DMS53 treated with DMSO at 0.1 percent for 48 hours (cell line): ENCODE results near the gene DDX54.

Source experiments
- DNase-seq: peaks from one replicate; lab custom pipeline; 2025; ENCODE audit not compliant: unreplicated experiment; lab: John Stamatoyannopoulos, UW

DDX54 gene

GRCh38 chr12:113195598-113195997, 10.3 kb upstream of the DDX54 start:
- no peak for DNase-seq

DNA sequence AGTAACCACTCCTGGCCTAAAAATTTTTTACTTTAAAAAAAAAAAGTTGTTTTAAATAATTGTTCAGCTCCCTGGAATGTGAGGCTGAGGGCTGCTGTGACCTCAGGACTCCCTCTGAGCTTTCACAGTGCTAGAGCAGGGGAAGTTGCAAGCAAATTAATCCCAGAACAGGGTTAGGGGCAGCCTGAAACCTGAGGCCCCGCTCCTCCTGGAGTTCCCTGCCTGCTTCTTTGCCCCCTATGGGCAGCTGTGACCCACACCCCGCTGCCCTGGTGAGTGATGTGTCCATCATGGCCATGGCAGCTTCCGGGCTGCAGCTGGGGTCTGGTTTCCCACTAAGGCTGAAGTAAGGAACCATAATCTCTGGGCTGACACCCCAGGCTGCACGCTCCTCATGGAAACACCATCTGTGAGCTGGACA, 9.7 kb upstream of the DDX54 start:
- no peak for DNase-seq

DNA sequence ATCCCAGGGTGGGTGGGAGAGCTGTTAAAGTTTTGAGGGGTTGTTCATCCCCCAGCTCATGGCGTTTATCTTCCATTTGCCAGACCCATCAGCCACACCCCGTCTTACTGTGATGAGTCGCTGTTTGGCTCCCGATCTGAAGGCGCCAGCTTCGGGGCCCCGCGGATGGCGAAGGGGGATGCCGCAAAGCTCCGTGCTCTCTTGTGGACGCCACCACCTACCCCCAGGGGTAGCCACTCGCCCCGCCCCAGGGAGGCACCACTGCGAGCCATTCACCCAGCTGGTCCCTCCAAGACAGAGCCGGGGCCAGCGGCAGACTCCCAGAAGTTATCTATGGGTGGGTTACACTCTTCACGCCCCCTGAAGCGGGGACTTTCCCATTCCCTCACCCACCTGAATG, 5.9 kb upstream of the DDX54 start:
- DNase-seq: no peak

DNA sequence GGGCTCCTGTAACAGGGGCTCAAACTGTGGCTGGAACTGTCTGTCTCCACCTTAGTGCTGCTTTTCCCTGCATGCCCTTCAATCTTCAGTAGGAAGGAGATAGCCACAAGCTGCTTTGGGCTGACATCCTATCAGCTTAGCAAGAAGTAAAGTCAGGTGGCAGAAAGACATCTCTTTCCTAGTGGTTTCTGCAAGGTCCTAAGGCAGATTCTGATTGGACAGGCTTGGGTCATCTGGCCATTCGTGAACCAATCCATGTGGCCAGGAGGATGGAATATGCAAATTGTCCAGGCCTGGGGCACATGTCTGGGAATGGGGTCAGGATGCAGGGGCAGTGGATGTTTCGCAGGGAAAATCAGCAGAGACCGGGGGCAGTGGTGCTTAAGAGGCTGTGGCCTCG, 5.5 kb upstream of the DDX54 start:
- no peak for DNase-seq

- DNase-seq: no peak
These were observed 4.1 kb upstream of the DDX54 start for GRCh38 chr12:113189361-113189760.

DNA sequence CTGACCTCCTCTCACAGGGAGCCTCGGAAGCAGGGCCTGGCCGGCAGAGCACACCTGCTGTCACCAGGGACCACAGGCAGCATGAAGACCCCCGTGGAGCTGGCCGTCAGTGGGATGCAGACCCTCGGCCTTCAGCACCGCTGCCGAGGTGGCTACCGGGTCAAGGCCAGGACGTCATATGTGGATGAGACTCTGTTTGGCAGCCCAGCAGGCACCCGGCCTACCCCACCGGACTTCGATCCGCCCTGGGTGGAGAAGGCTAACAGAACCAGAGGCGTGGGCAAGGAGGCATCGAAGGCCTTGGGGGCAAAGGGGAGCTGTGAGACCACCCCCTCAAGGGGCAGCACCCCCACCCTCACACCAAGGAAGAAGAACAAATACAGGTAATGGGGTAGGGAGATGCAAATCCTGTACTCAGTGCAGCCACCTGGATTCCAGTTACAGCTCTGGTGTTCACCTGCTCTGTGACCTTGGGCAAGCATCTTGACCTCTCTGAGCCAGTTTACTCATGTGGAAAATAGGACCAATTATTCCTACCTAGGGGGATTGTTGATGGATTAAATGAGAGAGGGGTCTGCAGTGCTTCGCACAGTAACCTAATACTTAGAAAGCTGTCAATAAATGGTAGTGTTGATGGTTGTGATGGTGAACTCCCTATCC, 1.5 kb upstream of the DDX54 start:
- DNase-seq: no peak

- no peak for DNase-seq
These were observed 721 bp upstream of the DDX54 start for GRCh38 chr12:113186033-113186365.

DNA sequence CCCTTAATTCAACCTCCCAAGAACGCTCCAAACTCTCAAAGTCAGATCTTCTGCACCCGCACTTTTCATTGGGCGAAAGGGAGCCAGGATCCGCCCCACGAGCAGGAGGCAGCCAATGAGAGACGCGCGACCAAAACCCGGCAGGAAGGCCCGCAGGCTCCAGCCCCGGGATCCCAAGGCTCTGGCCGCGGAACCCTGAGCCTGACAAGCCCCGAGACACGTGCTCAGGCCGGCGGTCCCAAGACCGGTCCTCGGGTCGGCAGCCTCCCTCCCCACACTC, 438 bp downstream of the DDX54 start:
- peak; percentile 83 for DNase-seq

- DNase-seq: peak; percentile 83
These were observed 979 bp downstream of the DDX54 start for GRCh38 chr12:113184098-113184899.

GRCh38 chr12:113183030-113183589, 2.2 kb downstream of the DDX54 start:
- DNase-seq: no peak

- DNase-seq: no peak
These were observed 3.3 kb downstream of the DDX54 start for GRCh38 chr12:113181975-113182374.

GRCh38 chr12:113180333-113180732, 4.9 kb downstream of the DDX54 start:
- no peak for DNase-seq

- no peak for DNase-seq
These were observed 6.3 kb downstream of the DDX54 start for GRCh38 chr12:113179023-113179422.

DNA sequence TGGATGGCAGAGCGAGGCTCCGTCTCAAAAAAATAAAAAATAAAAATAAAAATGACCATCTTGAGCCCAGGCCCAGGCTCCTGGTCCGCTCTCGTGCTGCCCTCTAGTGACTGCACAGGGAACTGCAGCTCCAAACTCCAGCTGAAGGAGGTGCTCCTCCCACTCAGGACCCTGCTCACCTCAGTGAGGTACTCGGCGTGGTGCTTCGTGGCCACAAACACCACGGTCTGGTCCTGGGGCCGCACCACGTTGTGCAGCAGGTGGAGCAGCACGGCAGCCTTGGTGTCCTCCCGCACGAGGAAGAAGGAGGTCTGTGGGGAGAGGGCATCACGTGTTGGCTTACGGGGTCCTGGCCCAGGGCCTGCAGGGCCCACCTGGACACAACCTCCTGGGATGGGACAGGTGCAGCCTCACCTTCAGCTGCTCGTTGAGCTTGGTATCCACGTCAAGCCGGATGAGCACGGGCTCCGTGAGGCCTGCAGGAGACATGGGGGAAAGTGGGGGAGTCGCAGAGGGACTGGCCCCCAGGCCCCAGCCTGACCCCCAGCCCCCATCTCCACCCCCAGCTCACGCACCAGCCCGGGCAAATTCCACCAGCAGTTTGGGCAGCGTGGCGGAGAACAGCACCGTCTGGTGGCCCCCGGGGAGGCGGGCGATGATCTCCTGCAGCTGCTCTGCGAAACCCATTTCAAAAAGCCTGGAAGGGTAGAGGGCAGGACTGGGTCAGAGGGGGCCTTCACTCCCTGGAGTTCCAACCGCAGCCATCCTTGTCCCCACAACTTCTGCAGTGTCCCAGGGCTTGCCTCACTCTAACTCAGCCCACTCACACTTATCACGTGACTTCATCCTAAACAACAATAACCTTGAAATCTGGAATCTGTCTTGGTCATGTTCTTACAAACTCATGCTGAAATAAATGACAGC, 10.6 kb downstream of the DDX54 start:
- peak; percentile 51 for DNase-seq

- no peak for DNase-seq
These were observed 12.1 kb downstream of the DDX54 start for GRCh38 chr12:113173081-113173698.

DNA sequence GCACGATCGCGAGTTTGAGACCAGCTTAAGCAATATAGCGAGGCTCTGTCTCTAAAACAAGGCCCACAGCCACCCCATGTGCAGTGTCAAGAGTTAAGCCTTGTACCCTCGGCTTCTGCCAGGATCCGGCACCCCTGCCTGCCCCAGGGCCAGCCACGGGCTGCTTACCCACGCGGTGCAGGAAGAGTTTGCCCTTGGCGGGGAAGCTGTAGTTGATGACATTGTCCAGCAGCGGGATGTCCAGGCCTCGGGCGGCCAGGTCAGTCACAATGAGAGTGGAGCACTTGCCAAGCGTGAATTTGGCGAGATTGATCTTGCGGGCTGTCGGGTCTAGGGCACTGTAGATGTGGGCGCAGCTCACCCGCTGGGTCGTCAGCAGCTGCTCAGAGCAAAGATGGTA, 13.1 kb downstream of the DDX54 start:
- no peak for DNase-seq

DNA sequence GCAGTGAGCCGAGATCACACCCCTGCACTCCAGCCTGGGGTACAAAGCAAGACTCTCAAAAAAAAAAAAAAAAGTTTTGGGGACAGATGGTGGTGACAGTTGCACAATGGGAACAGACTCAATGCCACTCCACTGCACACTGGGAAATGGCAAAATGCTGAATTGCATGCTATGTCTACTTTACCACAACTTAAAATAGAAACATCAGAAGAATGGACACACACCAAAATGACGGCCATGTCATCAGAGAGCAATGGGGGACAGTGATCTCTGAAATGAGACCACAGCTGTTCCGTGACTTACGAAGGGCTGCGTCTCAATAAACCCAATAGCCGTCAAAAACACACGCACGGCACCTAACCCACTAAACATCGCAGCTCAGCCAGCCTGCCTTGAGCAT, 13.7 kb downstream of the DDX54 start:
- no peak for DNase-seq

GRCh38 chr12:113170926-113171325, 14.4 kb downstream of the DDX54 start:
- DNase-seq: no peak

GRCh38 chr12:113170457-113170856, 14.8 kb downstream of the DDX54 start:
- no peak for DNase-seq

DNA sequence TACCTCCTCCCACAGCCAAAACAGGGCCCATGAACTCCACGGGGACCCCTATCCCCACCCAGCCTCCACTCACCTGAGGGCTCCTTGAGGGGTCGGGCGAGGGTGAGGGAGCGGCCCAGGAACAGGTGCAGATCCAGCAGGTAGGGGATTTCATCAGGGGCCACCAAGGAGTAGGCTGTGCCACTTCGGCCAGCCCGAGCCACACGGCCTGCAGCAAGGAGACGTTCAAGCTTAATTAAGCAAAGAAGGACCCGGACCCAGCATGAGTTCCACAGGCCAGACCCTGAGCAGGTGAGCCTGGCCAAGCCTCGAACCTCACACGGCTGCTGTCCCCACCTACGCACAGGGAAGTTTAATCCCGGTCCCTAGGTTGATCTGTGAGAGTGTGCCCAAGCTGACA, 15.6 kb downstream of the DDX54 start:
- no peak for DNase-seq

DNA sequence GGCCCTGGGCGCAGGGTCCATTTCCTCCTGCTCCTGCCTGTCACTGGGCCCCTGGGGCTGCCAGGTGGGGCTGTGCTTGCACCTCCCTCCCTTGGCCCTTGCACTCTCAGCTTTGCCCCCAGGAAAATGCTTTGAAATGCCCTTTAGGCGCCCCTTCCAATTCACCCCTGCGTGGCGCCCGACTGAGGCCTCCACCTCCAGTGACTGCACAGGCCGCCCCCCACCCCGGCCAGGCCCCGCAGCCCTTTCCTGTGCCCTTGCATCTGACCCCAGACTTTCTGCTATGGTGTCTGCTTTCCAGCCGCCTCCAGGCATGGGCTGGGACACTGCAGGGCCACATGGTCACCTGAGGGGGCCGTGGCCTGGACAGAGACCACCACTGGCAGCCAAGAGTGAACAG, 17.4 kb downstream of the DDX54 start:
- no peak for DNase-seq
